Measurements from ENCODE around the gene COL18A1. TPM values are rescaled to one million over a fixed set of nuclear protein-coding genes. Genes with fewer than 3 reads are reported as not detected.

Gene COL18A1
- polyA plus RNA-seq, 1 donor (not counting 4 experiments of a cell fraction or from before 2014, with no cell fraction given): 13.0 TPM

DNA sequence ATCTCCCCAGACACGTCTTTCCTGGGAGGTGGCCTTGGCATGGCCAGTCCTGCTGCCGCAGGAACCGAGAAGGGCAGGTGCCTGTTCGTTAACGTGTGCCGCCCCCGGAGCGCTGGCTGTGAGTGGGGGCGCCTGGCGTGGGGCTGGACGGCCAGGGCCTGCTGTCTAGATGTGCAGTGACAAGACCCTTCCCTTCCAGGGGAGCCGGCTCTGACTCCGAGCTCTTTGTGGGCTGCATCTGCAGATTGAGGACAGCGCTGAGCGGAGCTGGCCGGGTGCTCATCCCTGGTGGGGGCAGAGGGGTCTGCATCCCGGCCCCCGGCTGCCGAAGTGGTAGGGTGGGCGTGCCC is 13.0 kb downstream of the COL18A1 start:
- no peak overlapping the region for H3K27ac ChIP-seq (ENCODE audit: control insufficient read depth, insufficient read depth, low read length)
- no peaks in the 10 kb centered on the region for H3K27me3 ChIP-seq (ENCODE audit: control insufficient read depth, extremely low read depth, insufficient read depth, low read length)
- FAIRE-seq (no peak), DNase-seq (ENCODE audit: low read depth, low spot score) (no peak)
- no peak overlapping the region for H3K4me3 ChIP-seq (ENCODE audit: control insufficient read depth in 2 of 3, extremely low read depth in 1 of 3, insufficient read depth in 2 of 3, low read depth in 1 of 3, low read length in 3 of 3)
- H3K4me1 ChIP-seq (ENCODE audit: control insufficient read depth, extremely low read depth, insufficient read depth, low read length): peaks cover 7% of the 10 kb centered on the region
- H3K9ac ChIP-seq (ENCODE audit: control insufficient read depth, extremely low read depth, insufficient read depth, low read length): no peak overlapping the region
- dilution Hi-C loops (cut with MboI; ENCODE audit: extremely low pct_ligation_motif_present, low sequenced_read_pairs): no loop called here
- no peak overlapping the region for H2AFZ ChIP-seq (ENCODE audit: control insufficient read depth, low read length)
- H3K4me2 ChIP-seq (ENCODE audit: control insufficient read depth, extremely low read depth, insufficient read depth, low read depth, low read length): no peak overlapping the region
- H3K9me1 ChIP-seq (ENCODE audit: control insufficient read depth, extremely low read depth, insufficient read depth, low read length): peaks cover 4% of the 10 kb centered on the region
- H3K79me2 ChIP-seq (ENCODE audit: control insufficient read depth, insufficient read depth, low read length): peaks cover 43% of the 10 kb centered on the region
- H3K36me3 ChIP-seq (ENCODE audit: control insufficient read depth in 2 of 2, extremely low read depth in 1 of 2, insufficient read depth in 2 of 2, low read length in 2 of 2): no peaks in the 10 kb centered on the region
- H4K20me1 ChIP-seq (ENCODE audit: control insufficient read depth, extremely low read depth, insufficient read depth, low read length): peaks cover 16% of the 10 kb centered on the region
- H3K9me3 ChIP-seq (ENCODE audit: control insufficient read depth, low read depth, low read length): no peaks in the 10 kb centered on the region
- TF ChIP-seq EZH2 (IDR thresholded peaks at IDR 0.05; ENCODE audit: low read length) (no peak), CTCF (optimal IDR thresholded peaks at IDR 0.05 in 1 of 3, IDR thresholded peaks at IDR 0.05 in 1 of 3, conservative IDR thresholded peaks at IDR 0.05 in 1 of 3; ENCODE audit: extremely low read depth in 1 of 3, insufficient read depth in 2 of 3, low read length in 3 of 3) (no peak)

GRCh38 chr21:45418301-45419071 is 13.5 kb downstream of the COL18A1 start:
- Histone ChIP-seq H3K79me2 (ENCODE audit: control insufficient read depth, insufficient read depth, low read length) (peaks cover 41% of the 10 kb centered on the region), H3K4me3 (ENCODE audit: control insufficient read depth in 2 of 3, extremely low read depth in 1 of 3, insufficient read depth in 2 of 3, low read depth in 1 of 3, low read length in 3 of 3) (no peak overlapping the region), H3K9me1 (ENCODE audit: control insufficient read depth, extremely low read depth, insufficient read depth, low read length) (peaks cover 4% of the 10 kb centered on the region), H2AFZ (ENCODE audit: control insufficient read depth, low read length) (no peak overlapping the region), H4K20me1 (ENCODE audit: control insufficient read depth, extremely low read depth, insufficient read depth, low read length) (peaks cover 16% of the 10 kb centered on the region), H3K27ac (ENCODE audit: control insufficient read depth, insufficient read depth, low read length) (no peak overlapping the region), H3K9ac (ENCODE audit: control insufficient read depth, extremely low read depth, insufficient read depth, low read length) (no peak overlapping the region), H3K27me3 (ENCODE audit: control insufficient read depth, extremely low read depth, insufficient read depth, low read length) (no peaks in the 10 kb centered on the region), H3K4me2 (ENCODE audit: control insufficient read depth, extremely low read depth, insufficient read depth, low read depth, low read length) (no peak overlapping the region), H3K4me1 (ENCODE audit: control insufficient read depth, extremely low read depth, insufficient read depth, low read length) (peaks cover 7% of the 10 kb centered on the region), H3K36me3 (ENCODE audit: control insufficient read depth in 2 of 2, extremely low read depth in 1 of 2, insufficient read depth in 2 of 2, low read length in 2 of 2) (no peaks in the 10 kb centered on the region), H3K9me3 (ENCODE audit: control insufficient read depth, low read depth, low read length) (no peaks in the 10 kb centered on the region)
- dilution Hi-C loops (cut with MboI; ENCODE audit: extremely low pct_ligation_motif_present, low sequenced_read_pairs): no loop called here
- no peak for TF ChIP-seq EZH2 (IDR thresholded peaks at IDR 0.05; ENCODE audit: low read length)
- TF ChIP-seq CTCF (optimal IDR thresholded peaks at IDR 0.05 in 1 of 3, IDR thresholded peaks at IDR 0.05 in 1 of 3, conservative IDR thresholded peaks at IDR 0.05 in 1 of 3; ENCODE audit: extremely low read depth in 1 of 3, insufficient read depth in 2 of 3, low read length in 3 of 3): no peak
- FAIRE-seq (no peak), DNase-seq (ENCODE audit: low read depth, low spot score) (no peak)

All from keratinocyte (primary cell).